Suprapubic skin (tissue), 4 donors: ENCODE data around the gene MYNN. TPM values are rescaled to one million over a fixed set of nuclear protein-coding genes. Genes with fewer than 3 reads are reported as not detected.

Experiments used
- DNase-seq, 2 donors: peaks; one replicate each; pipeline ENCODE4 v3.0.0-alpha.2; 2019; ENCODE audit warnings: low spot score in 2 of 2
- H3K27ac ChIP-seq: fragments of 200-600 bp; sonication (generic); one replicate; pipeline ENCODE4 v1.5.1; 2019
- H3K27me3 ChIP-seq: fragments of 200-600 bp; sonication (generic); one replicate; pipeline ENCODE4 v1.5.1; 2019
- H3K36me3 ChIP-seq: fragments of 200-600 bp; sonication (generic); one replicate; pipeline ENCODE4 v1.5.1; 2019
- H3K4me1 ChIP-seq: fragments of 200-600 bp; sonication (generic); one replicate; pipeline ENCODE4 v1.5.1; 2019
- H3K4me3 ChIP-seq: fragments of 200-600 bp; sonication (generic); one replicate; pipeline ENCODE4 v1.5.1; 2019; ENCODE audit warnings: mild to moderate bottlenecking
- H3K9me3 ChIP-seq: fragments of 200-600 bp; sonication (generic); one replicate; pipeline ENCODE4 v1.5.1; 2019
- EP300 ChIP-seq: sonication (generic); formaldehyde crosslinking; IDR thresholded peaks from one replicate; pipeline ENCODE4 v1.6.1; 2017; ENCODE audit warnings: antibody characterized with exemption
- POLR2A ChIP-seq, 2 donors: fragments of 450-650 bp; IDR thresholded peaks; one replicate each; pipeline ENCODE4 v1.6.1; 2017; ENCODE audit warnings: antibody characterized with exemption in 2 of 2, mild to moderate bottlenecking in 2 of 2, moderate library complexity in 2 of 2
- POLR2AphosphoS5 ChIP-seq, 3 donors: sonication (generic); formaldehyde crosslinking; IDR thresholded peaks; one replicate each; pipeline ENCODE4 v1.6.1; 2017; ENCODE audit warnings: antibody characterized with exemption in 3 of 3
- WGBS: methylation state at CpG from one replicate; pipeline ENCODE4 v1.1.5; 2018; 5-methylcytosine and 5-hydroxymethylcytosine counted together
- total RNA-seq, 4 donors: library from RNA; depleted of rRNA; stranded (reverse); fragments of >200 nt; gene quantifications; one replicate each; pipeline ENCODE4 v1.1.0, GENCODE V29; 2016
- TF ChIP-seq, protein P1 (sequence below), 2 donors: fragments of 200-600 bp in 1 of 2; fragments of 450-650 bp in 1 of 2; sonication (generic) in 1 of 2; IDR thresholded peaks; one replicate each; pipeline ENCODE4 v1.5.1; 2016 to 2019; ENCODE audit warnings: antibody characterized with exemption in 2 of 2, mild to moderate bottlenecking in 1 of 2, moderate library complexity in 1 of 2

The MYNN gene
- total RNA-seq, 4 donors from 2014 or later = 13.6 to 19.2 (median 18.0) TPM

DNA sequence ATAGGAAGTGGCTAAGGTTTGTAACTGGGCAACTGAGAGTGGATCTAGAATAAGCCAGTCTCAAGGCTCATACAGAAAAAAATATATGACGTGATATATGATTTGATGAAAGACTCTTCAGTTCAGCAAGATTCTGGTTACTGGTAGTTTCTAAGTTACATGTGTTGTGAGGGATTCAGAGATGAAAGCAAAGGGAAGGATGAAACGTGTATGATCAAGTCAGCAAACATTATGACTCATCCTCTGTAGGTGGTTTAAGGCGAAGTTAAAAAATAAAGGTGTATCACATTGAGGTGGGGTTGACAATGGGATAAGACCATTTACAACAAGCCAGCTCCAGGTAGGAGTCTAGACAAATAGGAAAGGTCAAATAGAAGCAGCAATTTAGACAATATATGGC is 24.5 kb upstream of the MYNN start:
- 47% methylated on average over 3 of the region's 3 CpGs for WGBS
- no peak for TF ChIP-seq POLR2A (IDR thresholded peaks at IDR 0.05)
- TF ChIP-seq, protein P1, sequence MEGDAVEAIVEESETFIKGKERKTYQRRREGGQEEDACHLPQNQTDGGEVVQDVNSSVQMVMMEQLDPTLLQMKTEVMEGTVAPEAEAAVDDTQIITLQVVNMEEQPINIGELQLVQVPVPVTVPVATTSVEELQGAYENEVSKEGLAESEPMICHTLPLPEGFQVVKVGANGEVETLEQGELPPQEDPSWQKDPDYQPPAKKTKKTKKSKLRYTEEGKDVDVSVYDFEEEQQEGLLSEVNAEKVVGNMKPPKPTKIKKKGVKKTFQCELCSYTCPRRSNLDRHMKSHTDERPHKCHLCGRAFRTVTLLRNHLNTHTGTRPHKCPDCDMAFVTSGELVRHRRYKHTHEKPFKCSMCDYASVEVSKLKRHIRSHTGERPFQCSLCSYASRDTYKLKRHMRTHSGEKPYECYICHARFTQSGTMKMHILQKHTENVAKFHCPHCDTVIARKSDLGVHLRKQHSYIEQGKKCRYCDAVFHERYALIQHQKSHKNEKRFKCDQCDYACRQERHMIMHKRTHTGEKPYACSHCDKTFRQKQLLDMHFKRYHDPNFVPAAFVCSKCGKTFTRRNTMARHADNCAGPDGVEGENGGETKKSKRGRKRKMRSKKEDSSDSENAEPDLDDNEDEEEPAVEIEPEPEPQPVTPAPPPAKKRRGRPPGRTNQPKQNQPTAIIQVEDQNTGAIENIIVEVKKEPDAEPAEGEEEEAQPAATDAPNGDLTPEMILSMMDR (IDR thresholded peaks at IDR 0.05) = no peak
- TF ChIP-seq EP300 = no peak
- TF ChIP-seq POLR2AphosphoS5 (IDR thresholded peaks at IDR 0.05) = no peak
- no peaks in the 10 kb centered on the region for H3K36me3 ChIP-seq
- DNase-seq = no peak
- no peaks in the 10 kb centered on the region for H3K9me3 ChIP-seq
- no peak overlapping the region for H3K27ac ChIP-seq
- H3K27me3 ChIP-seq = peaks cover 20% of the 10 kb centered on the region
- H3K4me1 ChIP-seq = peaks cover 4% of the 10 kb centered on the region
- H3K4me3 ChIP-seq = no peak overlapping the region

DNA sequence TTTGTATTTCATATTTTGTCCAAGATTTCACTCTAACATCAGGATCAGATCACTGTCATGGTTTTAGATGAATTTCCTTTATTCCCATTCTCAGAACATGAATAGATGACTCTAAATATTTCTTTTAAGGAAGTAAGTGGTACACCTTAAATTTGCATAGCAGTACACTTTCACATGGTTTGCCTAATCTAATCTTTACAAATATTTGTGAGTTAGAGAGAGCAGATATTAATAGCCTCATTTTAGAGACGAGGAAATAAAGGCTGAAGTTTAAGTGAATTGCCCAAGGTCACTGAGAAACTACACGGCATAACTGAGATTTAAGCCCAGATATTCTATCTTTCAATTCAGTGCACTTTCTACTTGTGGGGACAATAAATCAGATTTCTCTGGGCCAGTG is 22.5 kb upstream of the MYNN start:
- Histone ChIP-seq H3K9me3 (no peaks in the 10 kb centered on the region), H3K27me3 (peaks cover 25% of the 10 kb centered on the region), H3K4me1 (peaks cover 6% of the 10 kb centered on the region), H3K36me3 (no peaks in the 10 kb centered on the region), H3K27ac (no peak overlapping the region), H3K4me3 (no peak overlapping the region)
- no peak for TF ChIP-seq POLR2A (IDR thresholded peaks at IDR 0.05)
- TF ChIP-seq EP300 = no peak
- TF ChIP-seq POLR2AphosphoS5 (IDR thresholded peaks at IDR 0.05) = no peak
- TF ChIP-seq, protein P1 (IDR thresholded peaks at IDR 0.05) = no peak
- 59% methylated on average over 2 of the region's 2 CpGs for WGBS
- no peak for DNase-seq

GRCh38 chr3:169751875-169752274 is 21.3 kb upstream of the MYNN start:
- no peak overlapping the region for H3K27ac ChIP-seq
- WGBS = 87% methylated on average over 2 of the region's 2 CpGs
- peaks cover 6% of the 10 kb centered on the region for H3K4me1 ChIP-seq
- peaks cover 23% of the 10 kb centered on the region for H3K27me3 ChIP-seq
- H3K4me3 ChIP-seq = no peak overlapping the region
- no peak for TF ChIP-seq EP300
- no peak for TF ChIP-seq POLR2AphosphoS5 (IDR thresholded peaks at IDR 0.05)
- TF ChIP-seq, protein P1 (IDR thresholded peaks at IDR 0.05) = no peak
- TF ChIP-seq POLR2A (IDR thresholded peaks at IDR 0.05) = no peak
- H3K36me3 ChIP-seq = no peaks in the 10 kb centered on the region
- H3K9me3 ChIP-seq = no peaks in the 10 kb centered on the region
- DNase-seq = no peak

DNA sequence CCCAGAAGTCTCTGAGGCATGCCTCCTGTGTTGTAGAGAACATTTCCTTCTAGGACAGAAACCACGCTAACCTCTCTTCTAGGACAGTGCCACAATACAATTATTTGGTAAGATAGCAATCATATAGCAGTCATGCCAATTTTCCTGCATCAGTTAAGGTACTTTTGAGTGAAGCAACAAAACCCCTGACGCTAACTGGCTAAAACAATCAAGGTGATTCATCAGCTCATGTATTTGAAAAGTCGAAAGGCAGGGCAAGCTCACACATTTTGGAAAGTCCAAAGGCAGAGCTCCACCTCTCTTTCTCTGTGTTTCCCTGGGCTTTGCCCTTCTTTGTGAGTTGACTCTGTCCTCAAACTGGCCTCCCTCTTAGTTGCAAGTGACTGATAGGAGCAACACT is 18.5 kb upstream of the MYNN start:
- WGBS = 70% methylated on average over 3 of the region's 3 CpGs
- Histone ChIP-seq H3K4me1 (peaks cover 2% of the 10 kb centered on the region), H3K27ac (no peak overlapping the region), H3K4me3 (no peak overlapping the region), H3K36me3 (no peaks in the 10 kb centered on the region), H3K9me3 (no peaks in the 10 kb centered on the region), H3K27me3 (peaks cover 16% of the 10 kb centered on the region)
- TF ChIP-seq POLR2AphosphoS5 (IDR thresholded peaks at IDR 0.05) = no peak
- no peak for TF ChIP-seq POLR2A (IDR thresholded peaks at IDR 0.05)
- TF ChIP-seq, protein P1 (IDR thresholded peaks at IDR 0.05) = no peak
- no peak for TF ChIP-seq EP300
- DNase-seq = no peak

DNA sequence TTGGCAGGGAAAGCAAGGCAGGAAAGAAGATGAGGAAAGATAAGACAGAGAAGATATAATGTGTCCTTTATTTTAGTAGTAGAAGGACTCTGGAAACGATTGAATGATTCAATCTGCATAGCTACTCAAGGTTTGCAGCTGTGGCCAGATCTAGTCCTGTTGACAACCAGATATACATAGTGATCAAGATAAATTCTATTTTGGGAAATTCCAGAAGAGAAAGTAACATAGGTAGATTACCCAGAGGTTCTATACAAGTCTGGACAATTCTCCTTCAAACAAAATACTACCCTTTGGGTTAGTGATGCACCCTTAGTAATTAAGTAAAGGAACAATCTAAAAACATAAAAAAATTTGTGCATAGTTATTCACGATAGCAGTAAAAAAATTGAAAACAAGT is 17.7 kb upstream of the MYNN start:
- no peak for DNase-seq
- H3K4me1 ChIP-seq = peaks cover 2% of the 10 kb centered on the region
- peaks cover 16% of the 10 kb centered on the region for H3K27me3 ChIP-seq
- H3K9me3 ChIP-seq = no peaks in the 10 kb centered on the region
- no peak overlapping the region for H3K4me3 ChIP-seq
- no peak overlapping the region for H3K27ac ChIP-seq
- WGBS = 45% methylated on average over 2 of the region's 2 CpGs
- H3K36me3 ChIP-seq = no peaks in the 10 kb centered on the region
- no peak for TF ChIP-seq POLR2AphosphoS5 (IDR thresholded peaks at IDR 0.05)

DNA sequence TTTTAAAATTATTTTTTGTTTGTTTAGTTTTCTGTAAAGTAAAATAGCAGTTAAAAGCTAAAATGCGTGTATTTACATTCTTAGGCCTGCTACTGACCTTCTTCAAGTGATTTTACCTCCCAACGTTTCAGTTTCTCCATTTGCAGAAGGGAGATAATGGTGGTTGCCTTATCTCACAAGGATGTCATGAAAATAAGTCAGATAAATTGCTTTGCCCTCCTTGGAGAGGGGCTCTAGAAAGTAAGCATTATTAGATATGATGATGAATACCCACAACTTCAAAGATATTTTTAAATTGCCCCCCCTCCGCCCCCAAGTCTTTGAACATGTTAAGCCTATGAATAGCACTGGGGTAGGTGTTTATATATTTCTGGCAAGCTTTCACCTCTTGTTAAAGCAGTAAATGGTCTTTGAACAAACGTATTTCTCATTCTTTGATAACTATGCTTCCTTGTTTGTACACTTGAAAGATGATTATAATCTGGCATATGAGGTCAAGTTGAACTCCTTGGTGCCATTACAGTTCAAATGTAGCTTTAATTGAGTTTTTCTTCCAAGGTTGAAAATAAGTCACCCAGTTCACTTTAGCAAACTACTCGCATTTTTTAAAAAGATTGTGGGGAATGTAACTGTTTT is 14.7 kb upstream of the MYNN start:
- 69% methylated on average over 5 of the region's 5 CpGs for WGBS
- TF ChIP-seq, protein P1 (IDR thresholded peaks at IDR 0.05) = no peak
- no peak for TF ChIP-seq EP300
- TF ChIP-seq POLR2AphosphoS5 (IDR thresholded peaks at IDR 0.05) = no peak
- no peak for TF ChIP-seq POLR2A (IDR thresholded peaks at IDR 0.05)
- DNase-seq = no peak
- Histone ChIP-seq H3K4me3 (no peak overlapping the region), H3K27me3 (peaks cover 7% of the 10 kb centered on the region), H3K27ac (no peak overlapping the region), H3K4me1 (peaks cover 2% of the 10 kb centered on the region), H3K36me3 (no peaks in the 10 kb centered on the region), H3K9me3 (no peaks in the 10 kb centered on the region)
